Fibroblast of lung (primary cell): ENCODE data around the gene FHOD3. TPM values are rescaled to one million over a fixed set of nuclear protein-coding genes. Genes with fewer than 3 reads are reported as not detected.

Experiments
- DNase-seq, 2 donors: peaks; one replicate each; pipeline versions ENCODE4 v3.0.0 to v3.0.0-alpha.2; 2010; ENCODE audit warnings: low read depth in 2 of 2
- H2AFZ ChIP-seq: 2 replicates; pipeline ENCODE4 v1.5.1; 2012; ENCODE audit warnings: low read length, control low read depth, inconsistent platforms
- H3K27ac ChIP-seq: 2 replicates; pipeline ENCODE4 v1.5.1; 2011; ENCODE audit warnings: low read length, control low read depth; ENCODE audit not compliant: insufficient read depth
- H3K27me3 ChIP-seq: 2 replicates; pipeline ENCODE4 v1.5.1; 2011; ENCODE audit warnings: mild to moderate bottlenecking, low read length; ENCODE audit not compliant: control insufficient read depth, insufficient read depth
- H3K36me3 ChIP-seq: 2 replicates; pipeline ENCODE4 v1.5.1; 2011; ENCODE audit warnings: low read length; ENCODE audit not compliant: control insufficient read depth, insufficient read depth
- H3K4me1 ChIP-seq: 2 replicates; pipeline ENCODE4 v1.5.1; 2011; ENCODE audit warnings: low read length; ENCODE audit not compliant: control insufficient read depth, insufficient read depth; ENCODE audit errors: extremely low read depth
- H3K4me2 ChIP-seq: 2 replicates; pipeline ENCODE4 v1.5.1; 2011; ENCODE audit warnings: low read length, control low read depth; ENCODE audit not compliant: insufficient read depth; ENCODE audit errors: extremely low read depth
- H3K4me3 ChIP-seq, 4 experiments: fragments of 200-600 bp in 1 of 4; sonication (generic) in 1 of 4; replicated peaks in 1 of 4; 2 replicates each; pipeline ENCODE4 v1.5.1; 2011 to 2016; ENCODE audit warnings: low read length in 4 of 4, low read depth in 3 of 4, mild to moderate bottlenecking in 3 of 4, control low read depth in 2 of 4, inconsistent platforms in 1 of 4, mixed read lengths in 1 of 4; ENCODE audit not compliant: insufficient read depth in 1 of 4; ENCODE audit errors: control extremely low read depth in 1 of 4
- H3K79me2 ChIP-seq: 2 replicates; pipeline ENCODE4 v1.5.1; 2012; ENCODE audit warnings: mild to moderate bottlenecking, low read length, inconsistent platforms; ENCODE audit not compliant: control insufficient read depth, insufficient read depth
- H3K9ac ChIP-seq: 2 replicates; pipeline ENCODE4 v1.5.1; 2011; ENCODE audit warnings: mild to moderate bottlenecking, low read length, control low read depth; ENCODE audit not compliant: insufficient read depth
- H3K9me3 ChIP-seq: 2 replicates; pipeline ENCODE4 v1.5.1; 2012; ENCODE audit warnings: low read depth, low read length; ENCODE audit not compliant: control insufficient read depth, insufficient read depth
- H4K20me1 ChIP-seq: 2 replicates; pipeline ENCODE4 v1.5.1; 2011; ENCODE audit warnings: low read length; ENCODE audit not compliant: control insufficient read depth, insufficient read depth; ENCODE audit errors: extremely low read depth
- CTCF ChIP-seq, 2 donors: IDR thresholded peaks in 1 of 2; conservative IDR thresholded peaks in 1 of 2; 1 replicate in 1 of 2; 2 replicates in 1 of 2; pipeline ENCODE4 v1.5.1; 2011 to 2012; ENCODE audit warnings: low read length in 2 of 2, control low read depth in 1 of 2, inconsistent platforms in 1 of 2, low read depth in 1 of 2, mild to moderate bottlenecking in 1 of 2
- EZH2 ChIP-seq: IDR thresholded peaks from 2 replicates; pipeline ENCODE4 v1.5.1; 2012; ENCODE audit warnings: low read length, control low read depth, mild to moderate bottlenecking; ENCODE audit errors: missing control alignments
- polyA plus RNA-seq, 2 donors: library from polyadenylated mRNA; depleted of rRNA in 1 of 2; stranded (reverse) in 1 of 2; unstranded in 1 of 2; fragments of >200 nt; gene quantifications; 2 replicates each; pipeline ENCODE4 v1.2.1, GENCODE V29; 2011 to 2012; ENCODE audit warnings: missing spikeins in 1 of 2
- total RNA-seq: library from RNA; depleted of rRNA; stranded (reverse); fragments of >200 nt; gene quantifications from 2 replicates; pipeline ENCODE4 v1.2.1, GENCODE V29; 2014

FHOD3 gene
- total and polyA plus RNA-seq, 2 donors (not counting 1 experiment from before 2014, with no cell fraction given), result 16.1 to 28.2 TPM

- DNase-seq, result no peak
- no peaks in the 10 kb centered on the region for H3K27me3 ChIP-seq
- no peaks in the 10 kb centered on the region for H3K4me1 ChIP-seq
- H2AFZ ChIP-seq, result peak overlapping the region; percentile 19
- no peaks in the 10 kb centered on the region for H3K79me2 ChIP-seq
- H3K9ac ChIP-seq, result no peak overlapping the region
- H3K4me3 ChIP-seq, result no peak overlapping the region
- no peak overlapping the region for H3K27ac ChIP-seq
- H3K4me2 ChIP-seq, result no peak overlapping the region
- H3K9me3 ChIP-seq, result no peaks in the 10 kb centered on the region
- H4K20me1 ChIP-seq, result no peaks in the 10 kb centered on the region
- TF ChIP-seq CTCF (conservative IDR thresholded peaks at IDR 0.05 in 1 of 2, IDR thresholded peaks at IDR 0.05 in 1 of 2; ENCODE audit: low read depth in 1 of 2, low read length in 2 of 2), result no peak
- no peak for TF ChIP-seq EZH2
- H3K36me3 ChIP-seq, result no peaks in the 10 kb centered on the region
Measured at GRCh38 chr18:36513556-36513955, 216.0 kb downstream of the FHOD3 start.

- DNase-seq, result no peak
- Histone ChIP-seq H3K27ac (no peak overlapping the region), H3K4me3 (no peak overlapping the region), H4K20me1 (no peaks in the 10 kb centered on the region), H3K36me3 (no peaks in the 10 kb centered on the region), H3K4me2 (no peak overlapping the region), H3K9ac (no peak overlapping the region), H3K9me3 (no peaks in the 10 kb centered on the region), H3K79me2 (no peaks in the 10 kb centered on the region), H3K4me1 (no peaks in the 10 kb centered on the region), H2AFZ (no peak overlapping the region), H3K27me3 (no peaks in the 10 kb centered on the region)
- TF ChIP-seq CTCF (conservative IDR thresholded peaks at IDR 0.05 in 1 of 2, IDR thresholded peaks at IDR 0.05 in 1 of 2; ENCODE audit: low read depth in 1 of 2, low read length in 2 of 2) (no peak), EZH2 (no peak)
Measured at GRCh38 chr18:36514778-36515177, 217.3 kb downstream of the FHOD3 start.

GRCh38 chr18:36516258-36516657 is 218.7 kb downstream of the FHOD3 start:
- no peak overlapping the region for H3K4me3 ChIP-seq
- no peak overlapping the region for H2AFZ ChIP-seq
- no peaks in the 10 kb centered on the region for H3K79me2 ChIP-seq
- H3K36me3 ChIP-seq, result no peaks in the 10 kb centered on the region
- no peak for DNase-seq
- no peaks in the 10 kb centered on the region for H3K4me1 ChIP-seq
- no peaks in the 10 kb centered on the region for H3K27me3 ChIP-seq
- no peak overlapping the region for H3K4me2 ChIP-seq
- no peak overlapping the region for H3K9ac ChIP-seq
- no peak overlapping the region for H3K27ac ChIP-seq
- H4K20me1 ChIP-seq, result no peaks in the 10 kb centered on the region
- no peaks in the 10 kb centered on the region for H3K9me3 ChIP-seq
- no peak for TF ChIP-seq CTCF (conservative IDR thresholded peaks at IDR 0.05 in 1 of 2, IDR thresholded peaks at IDR 0.05 in 1 of 2; ENCODE audit: low read depth in 1 of 2, low read length in 2 of 2)
- no peak for TF ChIP-seq EZH2
